Right atrium auricular region (tissue), 2 donors: ENCODE results near the gene PAIP2. TPM values are rescaled to one million over a fixed set of nuclear protein-coding genes. Genes with fewer than 3 reads are reported as not detected.

Experiments
- DNase-seq: peaks from one replicate; pipeline ENCODE4 v3.0.0-alpha.2; 2019; ENCODE audit warnings: low spot score
- H3K27ac ChIP-seq, 2 donors: fragments of 200-600 bp; sonication (generic); 1 replicate in 1 of 2; 2 replicates in 1 of 2; pipeline ENCODE4 v1.5.1; 2016 to 2019
- H3K27me3 ChIP-seq, 2 donors: fragments of 200-600 bp; sonication (generic); one replicate each; pipeline versions ENCODE4 v1.5.1 to v1.6.0; 2017 to 2019
- H3K36me3 ChIP-seq: fragments of 200-600 bp; sonication (generic); one replicate; pipeline ENCODE4 v1.5.1; 2016
- H3K4me1 ChIP-seq, 2 donors: fragments of 200-600 bp; sonication (generic); one replicate each; pipeline versions ENCODE4 v1.5.1 to v1.6.0; 2017 to 2019
- H3K4me3 ChIP-seq, 2 donors: fragments of 200-600 bp; sonication (generic); 1 replicate in 1 of 2; 2 replicates in 1 of 2; pipeline ENCODE4 v1.5.1; 2017 to 2019; ENCODE audit warnings: mild to moderate bottlenecking in 1 of 2, moderate library complexity in 1 of 2
- H3K9me3 ChIP-seq, 2 donors: fragments of 200-600 bp; sonication (generic); one replicate each; pipeline ENCODE4 v1.5.1; 2019
- CTCF ChIP-seq, 2 donors: fragments of 200-600 bp; sonication (generic); IDR thresholded peaks; one replicate each; pipeline ENCODE4 v1.5.1; 2019; ENCODE audit warnings: antibody characterized with exemption in 2 of 2
- total RNA-seq, 2 donors: library from RNA; depleted of rRNA; stranded (reverse); fragments of >200 nt; gene quantifications; one replicate each; pipeline ENCODE4 v1.1.0, GENCODE V29; 2016

Gene PAIP2
- total RNA-seq, 2 donors from 2014 or later = 97.6 to 156 TPM

GRCh38 chr5:139394123-139394653, 52.5 kb downstream of the PAIP2 start:
- H3K4me3 ChIP-seq = peak overlapping the region; percentile 52 to 62
- H3K27ac ChIP-seq = peak overlapping the region; percentile 93 to 96
- no peaks in the 10 kb centered on the region for H3K9me3 ChIP-seq
- no peaks in the 10 kb centered on the region for H3K36me3 ChIP-seq
- peak; percentile 48 to 57 for TF ChIP-seq CTCF (IDR thresholded peaks at IDR 0.05)
- peaks cover 0 to 79% of the 10 kb centered on the region in 2 donors for H3K4me1 ChIP-seq
- no peaks in the 10 kb centered on the region for H3K27me3 ChIP-seq
- no peak for DNase-seq

- Histone ChIP-seq H3K4me3 (peak within 1 kb of the TSS; percentile 52 to 62), H3K27ac (peak within 1 kb of the TSS; percentile 93 to 96), H3K27me3 (no peaks in the 10 kb centered on the region), H3K9me3 (no peaks in the 10 kb centered on the region), H3K4me1 (peaks cover 0 to 72% of the 10 kb centered on the region in 2 donors), H3K36me3 (no peaks in the 10 kb centered on the region)
- DNase-seq = no peak
- no peak for TF ChIP-seq CTCF (IDR thresholded peaks at IDR 0.05)
These were observed 53.3 kb downstream of the PAIP2 start, which contains the start of gene PROB1 for GRCh38 chr5:139394654-139395566. PROB1 (minus strand) TSS chr5:139395104; CDS start chr5:139395081, 23 bp downstream.

- no peaks in the 10 kb centered on the region for H3K27me3 ChIP-seq
- DNase-seq = no peak
- peaks cover 0 to 61% of the 10 kb centered on the region in 2 donors for H3K4me1 ChIP-seq
- no peak for TF ChIP-seq CTCF (IDR thresholded peaks at IDR 0.05)
- peak overlapping the region in 1 of 2 donors; percentile 62 for H3K4me3 ChIP-seq
- no peaks in the 10 kb centered on the region for H3K9me3 ChIP-seq
- no peaks in the 10 kb centered on the region for H3K36me3 ChIP-seq
- peak overlapping the region; percentile 93 to 96 for H3K27ac ChIP-seq
These were observed 54.4 kb downstream of the PAIP2 start for GRCh38 chr5:139395844-139396640.

GRCh38 chr5:139396691-139397090, 55.0 kb downstream of the PAIP2 start:
- no peaks in the 10 kb centered on the region for H3K27me3 ChIP-seq
- H3K9me3 ChIP-seq = no peaks in the 10 kb centered on the region
- DNase-seq = no peak
- no peak for TF ChIP-seq CTCF (IDR thresholded peaks at IDR 0.05)
- H3K36me3 ChIP-seq = no peaks in the 10 kb centered on the region
- H3K27ac ChIP-seq = peak overlapping the region; percentile 93 to 96
- H3K4me1 ChIP-seq = peaks cover 0 to 55% of the 10 kb centered on the region in 2 donors
- no peak overlapping the region for H3K4me3 ChIP-seq

GRCh38 chr5:139397921-139398320, 56.3 kb downstream of the PAIP2 start:
- Histone ChIP-seq H3K27ac (no peak overlapping the region), H3K36me3 (no peaks in the 10 kb centered on the region), H3K9me3 (no peaks in the 10 kb centered on the region), H3K4me3 (no peak overlapping the region), H3K4me1 (peaks cover 0 to 48% of the 10 kb centered on the region in 2 donors), H3K27me3 (no peaks in the 10 kb centered on the region)
- DNase-seq = no peak
- TF ChIP-seq CTCF (IDR thresholded peaks at IDR 0.05) = no peak
